GM13977 (cell line): ENCODE measurements around the gene SLC25A43.
"Not testable (repeated sequence)": the region's sequence is repeated elsewhere in the genome, so short reads cannot be mapped to it uniquely, and the experiment has no call there.

Source experiments
- DNase-seq: peaks from one replicate; pipeline ENCODE4 v3.0.0; 2012; ENCODE audit warnings: low spot score
- CTCF ChIP-seq: IDR thresholded peaks from 2 replicates; pipeline ENCODE4 v1.5.1; 2012; ENCODE audit warnings: mild to moderate bottlenecking, control low read depth; ENCODE audit not compliant: insufficient read depth; ENCODE audit errors: extremely low read depth, missing control alignments
- in situ Hi-C: fragments of 300-500 bp; cut with MboI; formaldehyde crosslinking; loops from one replicate; pipeline ENCODE4 v1.12.0; 2022; ENCODE audit warnings: low sequenced_read_pairs, low pct_unique_long_range_greater_than_20kb, mixed read lengths, inconsistent platforms; ENCODE audit not compliant: unreplicated experiment

SLC25A43 gene

GRCh38 chrX:119427795-119428185, 28.7 kb downstream of the SLC25A43 start:
- no peak for TF ChIP-seq CTCF
- DNase-seq = no peak
- in situ Hi-C loops = no loop called here

- no peak for TF ChIP-seq CTCF
- DNase-seq = no peak
- in situ Hi-C loops = no loop called here
Measured at GRCh38 chrX:119429471-119429870, 30.3 kb downstream of the SLC25A43 start.

- in situ Hi-C loops, DNase-seq: not testable (repeated sequence)
Measured at GRCh38 chrX:119441295-119441694, 42.2 kb downstream of the SLC25A43 start.

- TF ChIP-seq CTCF = no peak
- no peak for DNase-seq
- in situ Hi-C loops = no loop called here
Measured at GRCh38 chrX:119442286-119442685, 43.1 kb downstream of the SLC25A43 start.

GRCh38 chrX:119453202-119453601, 54.1 kb downstream of the SLC25A43 start:
- no peak for TF ChIP-seq CTCF
- in situ Hi-C loops = no loop called here
- DNase-seq = no peak

- no peak for DNase-seq
- no peak for TF ChIP-seq CTCF
- in situ Hi-C loops = no loop called here
Measured at GRCh38 chrX:119455264-119455663, 56.1 kb downstream of the SLC25A43 start.

- no peak for TF ChIP-seq CTCF
- in situ Hi-C loops = no loop called here
- no peak for DNase-seq
Measured at GRCh38 chrX:119459181-119459580, 60.0 kb downstream of the SLC25A43 start.
